Measurements from ENCODE around the gene POLL. TPM values are rescaled to one million over a fixed set of nuclear protein-coding genes. Genes with fewer than 3 reads are reported as not detected.
A peak's percentile ranks its signal among the peaks of the same experiment; 100 is the strongest.

POLL gene
- total RNA-seq, 1 experiment from 2014 or later, result 51.3 TPM

- peak overlapping the region; percentile 47; the same call in 1 of the 2 replicates for H3K27ac ChIP-seq (ENCODE audit: low read depth, low read length)
- peaks cover 11 to 22% of the 10 kb centered on the region in 2 experiments for H3K4me1 ChIP-seq (ENCODE audit: control insufficient read depth in 1 of 2, insufficient read depth in 2 of 2, low read length in 2 of 2)
- no peaks in the 10 kb centered on the region for H3K79me2 ChIP-seq (ENCODE audit: insufficient read depth, low read length)
- peak overlapping the region; percentile 100 for H3K4me2 ChIP-seq (ENCODE audit: low read length)
- peak overlapping the region; percentile 62 to 66 for H3K4me3 ChIP-seq (replicated peaks in 1 of 2; ENCODE audit: low read depth in 1 of 2, low read length in 2 of 2)
- POLR2A ChIA-PET, result interaction anchor here (0.7 to 2.8 kb wide), 3 partner anchors 269 to 358 kb away, joined by 3 to 14 read pairs (median 4); no protein-coding TSS in a partner anchor
- ATAC-seq (peak; percentile 53), DNase-seq (ENCODE audit: low read depth, low spot score) (peak; percentile 6)
- H3K27me3 ChIP-seq (ENCODE audit: insufficient read depth, low read length), result no peaks in the 10 kb centered on the region
- H3K9me3 ChIP-seq (ENCODE audit: control insufficient read depth in 1 of 2, insufficient read depth in 1 of 2, low read depth in 1 of 2, low read length in 2 of 2), result no peaks in the 10 kb centered on the region
- no TSS peak for BruUV-seq (replicated peaks)
- intact Hi-C loops (cut with micrococcal nuclease), result loop anchor here (1.0 to 10.0 kb wide), 5 partner anchors 270 to 506 kb away; partner anchors contain the start of gene KAZALD1
- RAD21 ChIA-PET (ENCODE audit: low non-redundant PET in 1 of 2, low total read pairs in 2 of 2, uncharacterized antibody in 2 of 2, unreplicated experiment in 2 of 2), result interaction anchor here (0.6 to 3.7 kb wide), 12 partner anchors 17 to 475 kb away, joined by 3 to 31 read pairs (median 4); partner anchors contain the start of genes BTRC (in 1 of the 2), DPCD (in 1 of the 2) and POLL (in 1 of the 2)
- H3K36me3 ChIP-seq (ENCODE audit: control insufficient read depth in 1 of 2, insufficient read depth in 2 of 2, low read length in 2 of 2), result no peaks in the 10 kb centered on the region
- H3K9me2 ChIP-seq (ENCODE audit: insufficient read depth), result no peaks in the 10 kb centered on the region
- H3K9ac ChIP-seq (ENCODE audit: low read length), result peak overlapping the region; percentile 72
- TF ChIP-seq CTCF (IDR thresholded peaks at IDR 0.05 in 2 of 3, conservative IDR thresholded peaks at IDR 0.05 in 1 of 3; ENCODE audit: borderline replicate concordance in 1 of 3, insufficient read depth in 1 of 3, low read depth in 2 of 3, low read length in 2 of 3) (peak in 1 of 3 experiments; percentile 17; a peak in 1 of 6 replicates), TCF7L2 (IDR thresholded peaks at IDR 0.05; ENCODE audit: borderline replicate concordance, extremely low read depth, insufficient read depth, insufficient read length) (no peak), ZFX (IDR thresholded peaks at IDR 0.05) (peak; percentile 74; the same call in 1 of the 2 replicates), POLR2AphosphoS5 (IDR thresholded peaks at IDR 0.05; ENCODE audit: low read depth, low read length) (peak; percentile 2; the same call in 1 of the 2 replicates)
- H2AFZ ChIP-seq (ENCODE audit: low read depth, low read length, poor library complexity, severe bottlenecking), result peak overlapping the region; percentile 91
- H4K20me1 ChIP-seq (ENCODE audit: insufficient read depth), result no peaks in the 10 kb centered on the region
- CTCF ChIA-PET, result interaction anchor here (0.7 to 3.8 kb wide), 31 partner anchors 10 to 1363 kb away, joined by 3 to 130 read pairs (median 6); partner anchors contain the start of genes DPCD and POLL
Observed at GRCh38 chr10:101570428-101571270, 17.4 kb downstream of the POLL start.
